ENCODE measurements around the gene DNASE2. TPM values are rescaled to one million over a fixed set of nuclear protein-coding genes. Genes with fewer than 3 reads are reported as not detected.

The DNASE2 gene
- total and polyA plus RNA-seq, 5 donors from 2014 or later: 20.2 to 72.1 (median 58.2) TPM

- peak in 2 of 3 donors; percentile 38 to 63 for DNase-seq
- no peaks in the 10 kb centered on the region for H3K9me3 ChIP-seq (ENCODE audit: control insufficient read depth in 2 of 2, low read length in 2 of 2)
- H3K27me3 ChIP-seq (ENCODE audit: control insufficient read depth, insufficient read depth, low read length): peaks cover 38% of the 10 kb centered on the region
- no peak overlapping the region for H3K4me3 ChIP-seq (ENCODE audit: low read depth, low read length)
- ATAC-seq (ENCODE audit: low read depth in 2 of 2): peak; percentile 44 to 47
- no peaks in the 10 kb centered on the region for H3K36me3 Mint-ChIP-seq
- H3K27me3 Mint-ChIP-seq: peaks cover 86% of the 10 kb centered on the region
- no peaks in the 10 kb centered on the region for H3K36me3 ChIP-seq (ENCODE audit: control insufficient read depth, insufficient read depth, low read length)
- H3K4me3 Mint-ChIP-seq: peak overlapping the region; percentile 44 to 73 (median 67)
- H3K4me1 ChIP-seq (ENCODE audit: control insufficient read depth, insufficient read depth, low read length, poor library complexity, severe bottlenecking): peaks cover 35% of the 10 kb centered on the region
- no peak overlapping the region for H3K27ac ChIP-seq (ENCODE audit: insufficient read depth, low read length, poor library complexity, severe bottlenecking)
- no peak overlapping the region for H3K27ac Mint-ChIP-seq
- peaks cover 0 to 53% (median 24%) of the 10 kb centered on the region in 4 donors for H3K4me1 Mint-ChIP-seq
- peaks cover 0 to 9% (median 0%) of the 10 kb centered on the region in 7 donors for H3K9me3 Mint-ChIP-seq
These were observed 42.1 kb downstream of the DNASE2 start for GRCh38 chr19:12838886-12839756.

- Mint-ChIP-seq H3K27me3 (peaks cover 81% of the 10 kb centered on the region), H3K4me1 (peaks cover 0 to 54% (median 25%) of the 10 kb centered on the region in 4 donors), H3K9me3 (peaks cover 0 to 9% (median 0%) of the 10 kb centered on the region in 7 donors), H3K27ac (peak within 1 kb of the TSS in 1 of 3 donors; percentile 69), H3K36me3 (no peaks in the 10 kb centered on the region), H3K4me3 (peak within 1 kb of the TSS; percentile 67 to 78 (median 70))
- Histone ChIP-seq H3K4me1 (ENCODE audit: control insufficient read depth, insufficient read depth, low read length, poor library complexity, severe bottlenecking) (peaks cover 41% of the 10 kb centered on the region), H3K27me3 (ENCODE audit: control insufficient read depth, insufficient read depth, low read length) (peaks cover 39% of the 10 kb centered on the region), H3K9me3 (ENCODE audit: control insufficient read depth in 2 of 2, low read length in 2 of 2) (no peaks in the 10 kb centered on the region), H3K36me3 (ENCODE audit: control insufficient read depth, insufficient read depth, low read length) (no peaks in the 10 kb centered on the region), H3K27ac (ENCODE audit: insufficient read depth, low read length, poor library complexity, severe bottlenecking) (no peak within 1 kb of the TSS), H3K4me3 (ENCODE audit: low read depth, low read length) (no peak within 1 kb of the TSS)
- DNase-seq (peak; percentile 33 to 59 (median 46)), ATAC-seq (ENCODE audit: low read depth in 2 of 2) (peak; percentile 59 to 69)
These were observed 42.9 kb downstream of the DNASE2 start, which contains the start of gene MAST1 for GRCh38 chr19:12838182-12838885. Gene MAST1 (plus strand): TSS chr19:12838515. CDS start chr19:12838573, 58 bp downstream.

- Histone ChIP-seq H3K4me1 (ENCODE audit: control insufficient read depth, insufficient read depth, low read length, poor library complexity, severe bottlenecking) (peaks cover 45% of the 10 kb centered on the region), H3K4me3 (ENCODE audit: low read depth, low read length) (no peak overlapping the region), H3K36me3 (ENCODE audit: control insufficient read depth, insufficient read depth, low read length) (no peaks in the 10 kb centered on the region), H3K9me3 (ENCODE audit: control insufficient read depth in 2 of 2, low read length in 2 of 2) (no peaks in the 10 kb centered on the region), H3K27me3 (ENCODE audit: control insufficient read depth, insufficient read depth, low read length) (peaks cover 44% of the 10 kb centered on the region), H3K27ac (ENCODE audit: insufficient read depth, low read length, poor library complexity, severe bottlenecking) (no peak overlapping the region)
- Mint-ChIP-seq H3K4me3 (peak overlapping the region; percentile 12 to 60 (median 40)), H3K4me1 (peaks cover 0 to 62% (median 33%) of the 10 kb centered on the region in 4 donors), H3K36me3 (no peaks in the 10 kb centered on the region), H3K27ac (no peak overlapping the region), H3K27me3 (peaks cover 91% of the 10 kb centered on the region), H3K9me3 (peaks cover 0 to 14% (median 0%) of the 10 kb centered on the region in 7 donors)
- DNase-seq (no peak), ATAC-seq (ENCODE audit: low read depth in 2 of 2) (no peak)
These were observed 44.0 kb downstream of the DNASE2 start for GRCh38 chr19:12837225-12837624.

GRCh38 chr19:12836529-12836863, 44.8 kb downstream of the DNASE2 start:
- DNase-seq (no peak), ATAC-seq (ENCODE audit: low read depth in 2 of 2) (no peak)
- peaks cover 91% of the 10 kb centered on the region for H3K27me3 Mint-ChIP-seq
- peaks cover 46% of the 10 kb centered on the region for H3K27me3 ChIP-seq (ENCODE audit: control insufficient read depth, insufficient read depth, low read length)
- H3K27ac Mint-ChIP-seq: no peak overlapping the region
- H3K36me3 ChIP-seq (ENCODE audit: control insufficient read depth, insufficient read depth, low read length): no peaks in the 10 kb centered on the region
- H3K9me3 ChIP-seq (ENCODE audit: control insufficient read depth in 2 of 2, low read length in 2 of 2): no peaks in the 10 kb centered on the region
- H3K4me3 Mint-ChIP-seq: peak overlapping the region in 1 of 4 donors; percentile 47
- H3K4me1 ChIP-seq (ENCODE audit: control insufficient read depth, insufficient read depth, low read length, poor library complexity, severe bottlenecking): peaks cover 43% of the 10 kb centered on the region
- H3K9me3 Mint-ChIP-seq: peaks cover 0 to 14% (median 0%) of the 10 kb centered on the region in 7 donors
- peaks cover 6 to 61% (median 31%) of the 10 kb centered on the region in 4 donors for H3K4me1 Mint-ChIP-seq
- no peak overlapping the region for H3K27ac ChIP-seq (ENCODE audit: insufficient read depth, low read length, poor library complexity, severe bottlenecking)
- no peak overlapping the region for H3K4me3 ChIP-seq (ENCODE audit: low read depth, low read length)
- no peaks in the 10 kb centered on the region for H3K36me3 Mint-ChIP-seq

- H3K27me3 Mint-ChIP-seq: peaks cover 91% of the 10 kb centered on the region
- Histone ChIP-seq H3K27me3 (ENCODE audit: control insufficient read depth, insufficient read depth, low read length) (peaks cover 57% of the 10 kb centered on the region), H3K27ac (ENCODE audit: insufficient read depth, low read length, poor library complexity, severe bottlenecking) (no peak overlapping the region), H3K9me3 (ENCODE audit: control insufficient read depth in 2 of 2, low read length in 2 of 2) (no peaks in the 10 kb centered on the region), H3K4me1 (ENCODE audit: control insufficient read depth, insufficient read depth, low read length, poor library complexity, severe bottlenecking) (peaks cover 33% of the 10 kb centered on the region), H3K4me3 (ENCODE audit: low read depth, low read length) (no peak overlapping the region), H3K36me3 (ENCODE audit: control insufficient read depth, insufficient read depth, low read length) (no peaks in the 10 kb centered on the region)
- DNase-seq (peak in 2 of 3 donors; percentile 44 to 53), ATAC-seq (ENCODE audit: low read depth in 2 of 2) (peak in 1 of 2 donors; percentile 23)
- peaks cover 0 to 14% (median 0%) of the 10 kb centered on the region in 7 donors for H3K9me3 Mint-ChIP-seq
- no peak overlapping the region for H3K27ac Mint-ChIP-seq
- no peaks in the 10 kb centered on the region for H3K36me3 Mint-ChIP-seq
- H3K4me3 Mint-ChIP-seq: peak overlapping the region; percentile 56 to 74 (median 69)
- H3K4me1 Mint-ChIP-seq: peaks cover 6 to 47% (median 26%) of the 10 kb centered on the region in 4 donors
These were observed 46.1 kb downstream of the DNASE2 start for GRCh38 chr19:12834976-12835757.

- no peaks in the 10 kb centered on the region for H3K36me3 Mint-ChIP-seq
- peaks cover 6 to 43% (median 25%) of the 10 kb centered on the region in 4 donors for H3K4me1 Mint-ChIP-seq
- peaks cover 33% of the 10 kb centered on the region for H3K4me1 ChIP-seq (ENCODE audit: control insufficient read depth, insufficient read depth, low read length, poor library complexity, severe bottlenecking)
- H3K4me3 ChIP-seq (ENCODE audit: low read depth, low read length): peak within 1 kb of the TSS; percentile 50
- no peaks in the 10 kb centered on the region for H3K9me3 ChIP-seq (ENCODE audit: control insufficient read depth in 2 of 2, low read length in 2 of 2)
- H3K27ac ChIP-seq (ENCODE audit: insufficient read depth, low read length, poor library complexity, severe bottlenecking): no peak within 1 kb of the TSS
- no peaks in the 10 kb centered on the region for H3K36me3 ChIP-seq (ENCODE audit: control insufficient read depth, insufficient read depth, low read length)
- peak within 1 kb of the TSS in 1 of 3 donors; percentile 9 for H3K27ac Mint-ChIP-seq
- H3K27me3 ChIP-seq (ENCODE audit: control insufficient read depth, insufficient read depth, low read length): peaks cover 52% of the 10 kb centered on the region
- H3K27me3 Mint-ChIP-seq: peaks cover 88% of the 10 kb centered on the region
- H3K9me3 Mint-ChIP-seq: peaks cover 0 to 14% (median 0%) of the 10 kb centered on the region in 7 donors
- peak within 1 kb of the TSS; percentile 56 to 74 (median 70) for H3K4me3 Mint-ChIP-seq
- DNase-seq (no peak), ATAC-seq (ENCODE audit: low read depth in 2 of 2) (no peak)
These were observed 46.7 kb downstream of the DNASE2 start, which contains the start of gene RTBDN for GRCh38 chr19:12834566-12834943. Gene RTBDN (minus strand): TSS chr19:12834579. CDS start chr19:12829979, 4,600 bp downstream.

All from CD4-positive, CD25-positive, alpha-beta regulatory T cell (primary cell).